ENCODE results near the gene RETREG3.

The RETREG3 gene

GRCh38 chr17:42563543-42563942, 45.6 kb downstream of the RETREG3 start:
- DNase-seq (ENCODE audit: low read depth): no peak
- peak overlapping the region; percentile 78 for H3K4me3 ChIP-seq (replicated peaks; ENCODE audit: low read depth, low read length)
- no peak for TF ChIP-seq CTCF (IDR thresholded peaks at IDR 0.05; ENCODE audit: low read length, missing control alignments)

DNA sequence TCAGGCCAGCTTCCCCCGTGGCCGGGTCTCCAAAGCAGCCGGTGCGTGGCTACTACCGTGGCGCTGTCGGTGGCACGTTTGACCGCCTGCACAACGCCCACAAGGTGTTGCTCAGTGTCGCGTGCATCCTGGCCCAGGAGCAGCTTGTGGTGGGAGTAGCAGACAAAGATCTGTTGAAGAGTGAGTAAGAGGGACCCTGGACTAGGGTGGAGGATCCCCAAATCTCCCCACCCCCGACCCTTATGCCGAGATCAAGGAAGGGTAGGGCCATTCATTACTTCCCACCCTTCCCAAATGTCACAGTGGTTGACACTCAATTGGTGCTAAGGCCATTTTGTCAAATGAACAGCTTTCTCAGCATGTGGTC, 46.0 kb downstream of the RETREG3 start:
- TF ChIP-seq CTCF (IDR thresholded peaks at IDR 0.05; ENCODE audit: low read length, missing control alignments): no peak
- DNase-seq (ENCODE audit: low read depth): no peak
- H3K4me3 ChIP-seq (replicated peaks; ENCODE audit: low read depth, low read length): peak overlapping the region; percentile 78

GRCh38 chr17:42562388-42563142, 46.6 kb downstream of the RETREG3 start:
- peak overlapping the region; percentile 78 for H3K4me3 ChIP-seq (replicated peaks; ENCODE audit: low read depth, low read length)
- peak; percentile 40 for DNase-seq (ENCODE audit: low read depth)
- no peak for TF ChIP-seq CTCF (IDR thresholded peaks at IDR 0.05; ENCODE audit: low read length, missing control alignments)

- TF ChIP-seq CTCF (IDR thresholded peaks at IDR 0.05; ENCODE audit: low read length, missing control alignments): no peak
- peak within 1 kb of the TSS; percentile 78 for H3K4me3 ChIP-seq (replicated peaks; ENCODE audit: low read depth, low read length)
- peak; percentile 99 for DNase-seq (ENCODE audit: low read depth)
These were observed 47.2 kb downstream of the RETREG3 start, which contains the start of gene COASY for GRCh38 chr17:42561897-42562387. Gene COASY, plus strand, starts transcription at chr17:42562148. Its CDS starts 475 bp downstream, at chr17:42562623.

- no peak for DNase-seq (ENCODE audit: low read depth)
- no peak overlapping the region for H3K4me3 ChIP-seq (replicated peaks; ENCODE audit: low read depth, low read length)
- no peak for TF ChIP-seq CTCF (IDR thresholded peaks at IDR 0.05; ENCODE audit: low read length, missing control alignments)
These were observed 48.9 kb downstream of the RETREG3 start for GRCh38 chr17:42560246-42560645.

DNA sequence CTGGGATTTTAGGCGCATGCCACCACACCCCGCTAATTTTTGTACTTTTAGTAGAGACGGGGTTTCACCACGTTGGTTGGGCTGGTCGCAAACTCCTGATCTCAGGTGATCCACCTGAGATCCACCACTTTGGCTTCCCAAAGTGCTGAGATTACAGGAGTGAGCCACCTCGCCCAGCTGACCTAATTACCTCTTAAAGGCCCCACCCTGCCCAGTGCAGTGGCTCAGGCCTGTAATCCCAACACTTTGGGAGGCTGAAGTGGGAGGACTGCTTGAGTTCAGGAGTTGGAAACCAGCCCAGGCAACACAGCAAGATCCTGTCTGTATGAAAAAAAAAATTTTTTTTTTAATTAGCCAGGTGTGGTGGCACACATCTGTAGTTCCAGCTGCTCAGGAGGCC, 50.1 kb downstream of the RETREG3 start:
- TF ChIP-seq CTCF (IDR thresholded peaks at IDR 0.05; ENCODE audit: low read length, missing control alignments): no peak
- no peak for DNase-seq (ENCODE audit: low read depth)
- no peak overlapping the region for H3K4me3 ChIP-seq (replicated peaks; ENCODE audit: low read depth, low read length)

Data from fibroblast of pulmonary artery (primary cell).